HG03439 (cell line): ENCODE results near the gene CST9.
"Not testable (repeated sequence)": the region's sequence is repeated elsewhere in the genome, so short reads cannot be mapped to it uniquely, and the experiment has no call there.

Experiments used
- ATAC-seq: cut with Tn5 transposase; IDR thresholded peaks from one replicate; pipeline ENCODE4 v1.9.1; 2021; ENCODE audit warnings: mild to moderate bottlenecking, moderate library complexity; ENCODE audit not compliant: unreplicated experiment

Gene CST9

GRCh38 chr20:23624324-23624691 is 18.6 kb upstream of the CST9 start:
- no peak for ATAC-seq

- no peak for ATAC-seq
Measured at GRCh38 chr20:23623666-23624323, 18.1 kb upstream of the CST9 start.

GRCh38 chr20:23622839-23623343 is 17.2 kb upstream of the CST9 start:
- no peak for ATAC-seq

- not testable (repeated sequence) for ATAC-seq
Measured at GRCh38 chr20:23622401-23622800, 16.7 kb upstream of the CST9 start.

GRCh38 chr20:23620670-23621386 is 15.1 kb upstream of the CST9 start:
- ATAC-seq: not testable (repeated sequence)

- no peak for ATAC-seq
Measured at GRCh38 chr20:23614163-23614562, 8.4 kb upstream of the CST9 start.

DNA sequence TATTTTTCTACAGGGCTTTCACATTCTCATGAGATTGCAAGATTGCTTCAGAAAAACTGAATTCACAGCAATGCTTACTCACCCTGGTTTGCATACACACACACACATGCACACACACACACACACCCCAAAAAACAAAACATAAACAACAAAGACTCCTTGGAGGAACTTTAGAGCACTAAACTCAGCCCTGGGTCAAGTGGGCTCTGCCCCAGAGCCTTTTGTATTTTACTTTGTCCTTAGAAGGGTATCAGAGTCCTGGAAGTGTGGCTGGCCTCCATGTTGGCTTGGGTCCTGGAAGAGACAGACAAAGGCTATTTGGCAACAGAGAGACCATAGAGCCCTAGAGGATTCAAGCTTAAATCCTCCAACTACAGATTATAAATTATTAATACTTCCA is 8.0 kb upstream of the CST9 start:
- ATAC-seq: no peak

DNA sequence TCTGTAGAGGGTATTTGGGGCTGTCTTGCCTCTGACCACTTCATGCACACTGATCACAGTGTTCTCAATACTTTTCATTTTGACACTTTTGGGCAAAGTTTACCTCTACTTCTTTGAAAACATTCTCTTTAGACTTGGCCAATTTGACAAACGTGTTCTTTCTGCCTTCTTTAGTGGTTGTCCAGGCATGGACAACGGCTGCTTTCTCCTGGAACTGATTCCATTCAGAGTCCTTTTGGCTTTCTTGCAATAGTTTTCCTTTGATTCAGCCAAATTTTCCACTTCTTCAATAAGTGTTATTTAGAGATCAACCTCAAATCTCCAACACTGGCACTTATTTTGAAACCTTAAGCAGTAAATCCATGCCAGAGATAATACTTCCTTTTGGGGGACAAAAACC is 6.7 kb upstream of the CST9 start:
- ATAC-seq: no peak

DNA sequence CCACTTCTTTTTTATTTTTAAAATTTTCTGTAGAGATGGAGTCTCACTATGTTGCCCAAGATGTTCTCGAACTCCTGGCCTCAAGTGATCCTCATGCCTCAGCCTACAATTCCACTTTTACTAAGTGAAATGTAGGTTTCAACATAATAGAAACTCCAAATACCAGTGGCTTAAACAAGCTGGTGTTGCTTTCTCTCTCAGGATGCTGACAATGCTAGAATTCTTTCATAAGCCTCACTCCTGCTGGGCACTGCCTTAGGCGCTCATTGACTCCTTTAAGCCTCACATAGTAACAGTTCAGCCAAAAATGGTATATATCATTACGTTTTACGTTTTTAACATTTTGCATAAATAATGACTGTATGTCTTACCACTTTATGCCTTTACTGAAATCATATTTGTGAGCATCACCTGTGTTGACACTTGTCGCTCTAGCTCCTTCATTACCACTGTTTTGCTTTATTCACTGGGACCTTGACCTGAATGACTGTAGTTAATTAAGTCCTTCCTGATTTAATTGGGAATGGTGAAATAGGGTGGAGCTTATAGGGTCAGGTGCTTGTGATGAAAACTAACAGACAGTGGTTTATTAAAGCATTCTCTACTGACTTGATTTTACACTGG is 3.9 kb upstream of the CST9 start:
- ATAC-seq: no peak

DNA sequence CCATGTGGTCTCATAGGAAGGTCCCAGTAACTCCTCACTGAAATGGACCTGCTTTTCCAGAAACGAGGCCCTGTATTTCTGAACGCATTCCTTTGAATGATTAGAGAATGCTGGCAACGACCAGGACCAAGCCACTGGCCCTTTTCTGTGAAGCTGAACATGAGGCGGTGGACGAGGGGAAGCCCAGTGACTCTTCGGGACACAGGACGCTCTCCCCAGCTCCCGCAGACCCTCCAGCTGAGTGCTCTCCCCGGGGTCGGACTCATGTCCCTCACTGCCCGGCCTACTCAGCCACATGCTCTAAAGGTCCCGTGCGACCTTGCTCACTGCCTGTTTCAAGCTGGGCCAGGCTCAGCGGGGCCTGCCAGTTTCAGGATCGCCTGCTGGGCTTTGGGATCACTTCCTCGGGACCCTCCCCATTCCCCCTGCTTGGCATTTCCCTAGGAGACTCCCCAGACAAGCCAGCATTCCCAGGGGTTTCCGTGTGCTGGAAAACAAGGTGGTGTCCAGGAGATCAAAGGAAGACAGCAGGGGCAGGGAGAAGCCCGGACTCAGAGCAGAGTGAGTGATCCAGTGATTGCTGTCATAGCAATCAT is 2.6 kb upstream of the CST9 start:
- no peak for ATAC-seq

GRCh38 chr20:23607497-23608245 is 2.0 kb upstream of the CST9 start:
- ATAC-seq: no peak

- ATAC-seq: peak; percentile 69
Measured at GRCh38 chr20:23606652-23607049, 934 bp upstream of the CST9 start.

DNA sequence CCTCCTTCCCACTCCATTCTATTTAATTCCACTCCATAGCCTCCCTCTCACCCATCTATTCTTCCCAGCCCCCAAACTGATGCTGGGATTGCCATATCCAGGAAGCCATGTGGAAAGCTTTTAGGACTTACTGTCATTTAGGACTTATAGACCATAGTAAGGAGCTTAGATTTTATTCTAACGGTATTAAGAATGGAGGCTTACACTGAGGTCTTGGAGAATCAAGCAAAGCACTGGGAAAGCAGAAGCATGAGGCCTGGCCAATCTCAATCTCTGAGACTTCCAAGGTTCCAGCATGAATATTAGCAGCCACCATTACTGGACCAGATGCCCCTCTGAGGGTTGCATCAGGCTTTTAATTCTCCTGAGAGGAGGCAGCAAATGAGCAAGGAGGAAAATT is 1.4 kb downstream of the CST9 start:
- no peak for ATAC-seq

DNA sequence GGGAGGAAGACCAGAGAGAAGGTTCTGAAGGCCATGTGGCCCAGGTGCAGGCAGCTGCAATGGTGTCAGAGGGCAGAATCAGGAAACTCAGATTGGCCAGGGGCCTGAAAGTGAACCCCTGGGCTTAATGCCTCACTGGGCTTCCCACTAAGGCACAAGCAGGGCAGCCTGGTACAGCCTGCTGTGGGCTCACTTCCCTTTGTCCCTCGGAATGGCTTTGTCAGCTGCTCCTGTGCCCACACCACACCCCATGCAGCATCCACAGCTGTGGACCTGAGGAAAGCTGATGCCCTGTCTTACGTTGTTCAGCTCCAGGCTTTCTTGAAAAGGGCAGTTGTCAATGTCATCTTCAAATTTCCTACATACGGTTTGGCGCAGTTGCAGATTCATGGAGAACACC is 2.4 kb downstream of the CST9 start:
- no peak for ATAC-seq

DNA sequence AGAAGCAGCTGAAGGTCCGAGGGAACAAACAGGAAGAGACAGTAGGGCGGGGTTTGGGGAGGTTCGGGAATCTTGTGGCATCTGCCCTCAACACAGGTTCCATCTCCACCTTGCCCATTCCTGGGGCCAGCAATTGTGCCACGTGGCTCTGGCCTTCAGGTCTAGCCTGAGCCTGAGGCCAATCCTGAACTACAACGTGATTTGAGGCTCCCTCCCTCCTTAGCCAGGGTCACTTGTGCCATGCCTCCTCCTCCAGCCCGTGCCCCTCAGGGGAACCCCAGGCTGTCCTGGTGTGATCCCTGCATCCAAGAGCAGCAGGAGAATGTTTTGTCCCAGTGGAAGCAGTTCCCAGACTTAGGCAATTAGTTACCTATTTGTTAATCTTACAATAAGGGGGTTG is 3.0 kb downstream of the CST9 start:
- ATAC-seq: no peak

GRCh38 chr20:23602241-23602640 is 3.5 kb downstream of the CST9 start:
- no peak for ATAC-seq

GRCh38 chr20:23601715-23602114 is 4.0 kb downstream of the CST9 start:
- no peak for ATAC-seq

DNA sequence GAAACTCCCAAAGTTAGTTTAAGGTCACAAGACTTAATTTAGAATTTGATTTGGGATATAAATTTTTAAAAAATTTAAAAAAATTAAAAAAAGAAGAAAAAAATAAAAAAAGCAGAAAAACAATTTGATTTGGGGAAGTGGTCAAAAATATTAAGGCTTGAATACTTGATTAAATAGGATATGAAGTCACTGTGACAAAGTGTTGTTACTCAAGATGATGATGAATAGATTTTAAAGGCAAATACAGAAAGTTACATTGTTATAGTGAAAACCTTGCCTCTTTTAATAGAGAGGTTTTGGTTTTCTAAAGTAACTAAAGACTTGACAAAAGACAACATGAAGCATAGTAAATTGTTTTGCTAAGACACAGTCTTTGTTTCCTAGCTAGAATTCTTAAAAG is 7.2 kb downstream of the CST9 start:
- no peak for ATAC-seq

DNA sequence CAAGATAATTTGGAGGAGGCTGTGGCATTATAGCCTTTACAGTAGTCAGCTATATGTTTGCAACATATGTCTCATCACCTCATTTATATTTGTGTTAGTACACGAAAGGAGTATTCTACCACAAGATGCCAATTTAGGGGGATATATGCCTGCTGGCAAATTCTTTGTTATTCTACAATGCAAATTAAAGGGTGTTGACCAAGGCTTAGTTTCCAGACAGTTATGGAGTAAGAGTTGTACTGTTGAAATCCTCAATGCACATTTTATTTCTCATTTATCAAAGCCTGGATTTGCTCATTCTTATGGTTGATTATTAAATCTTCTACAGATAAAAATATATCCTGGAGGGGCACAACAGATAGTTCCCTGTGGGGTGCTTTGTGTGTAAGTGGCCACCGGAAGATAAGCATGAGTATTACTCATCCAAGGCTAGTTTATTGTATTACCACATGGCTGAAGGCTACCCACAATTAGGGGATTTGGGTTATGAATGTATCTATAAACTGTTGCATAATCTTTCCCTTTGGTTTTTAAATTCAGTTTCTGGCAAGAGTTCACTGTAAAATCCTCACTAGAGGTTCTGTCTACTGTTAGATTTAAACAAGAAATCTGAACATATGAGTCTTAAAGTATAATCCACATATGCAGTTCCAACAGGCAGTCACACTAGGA is 9.0 kb downstream of the CST9 start:
- ATAC-seq: no peak

- ATAC-seq: no peak
Measured at GRCh38 chr20:23595941-23596340, 9.8 kb downstream of the CST9 start.
